OCI-LY7 (cell line): Measurements from ENCODE around the gene PRKN.

ENCODE experiments used
- CTCF ChIP-seq: fragments of 200-600 bp; sonication (generic); conservative IDR thresholded peaks from 2 replicates; pipeline ENCODE4 v1.5.1; 2014; ENCODE audit warnings: mild to moderate bottlenecking, antibody characterized with exemption, low read length, moderate library complexity, mixed read lengths
- EZH2phosphoT487 ChIP-seq: fragments of 200-600 bp; sonication (generic); IDR thresholded peaks from 2 replicates; pipeline ENCODE4 v1.6.1; 2018; ENCODE audit warnings: low read depth, borderline replicate concordance, mild to moderate bottlenecking, mixed run types, antibody characterized with exemption, low read length, moderate library complexity, mixed read lengths

- TF ChIP-seq EZH2phosphoT487, result no peak
- no peak for TF ChIP-seq CTCF
Observed at GRCh38 chr6:161533266-161533665, 1194.3 kb downstream of the PRKN start.
